Camera-type eye (tissue), 1 donor: Measurements from ENCODE around the gene CNNM1. TPM values are rescaled to one million over a fixed set of nuclear protein-coding genes. Genes with fewer than 3 reads are reported as not detected.

Experiments
- total RNA-seq: library from RNA; depleted of rRNA; stranded (reverse); fragments of >200 nt; gene quantifications from one replicate; pipeline ENCODE4 v1.2.3, GENCODE V29; 2014

The CNNM1 gene
- 2.4 TPM for total RNA-seq

GRCh38 chr10:99329304-99329553 lies at the start of gene CNNM1:
Gene CNNM1 (plus strand): TSS chr10:99329356. CDS start chr10:99329388, 32 bp downstream.

GRCh38 chr10:99430451-99431189 lies 101.5 kb downstream of the CNNM1 start, which contains the start of gene GOT1:
Gene GOT1 (minus strand): TSS chr10:99430624. CDS start chr10:99430565, 59 bp downstream.

Other genes with a start within 250 kb of the CNNM1 start
- gene HPSE2, start 93.5 kb upstream of the CNNM1 start, total RNA-seq, result 0.33 TPM
- 26.1 TPM for gene GOT1, start 101.3 kb downstream of the CNNM1 start, total RNA-seq
- gene NKX2-3, start 203.6 kb downstream of the CNNM1 start, total RNA-seq, result not detected